Measurements from ENCODE around the gene RPS21. TPM values are rescaled to one million over a fixed set of nuclear protein-coding genes. Genes with fewer than 3 reads are reported as not detected.
A peak's percentile ranks its signal among the peaks of the same experiment; 100 is the strongest.

The RPS21 gene
- total and polyA plus RNA-seq, 9 of the 15 experiments (the other 6 are each of a cell fraction or from before 2014, with no cell fraction given): 1,380 to 5,647 (median 3,091) TPM

GRCh38 chr20:62406635-62407176 lies 19.8 kb downstream of the RPS21 start (continued):
- TF ChIP-seq AFF4 (CRISPR knock-in tag; IDR thresholded peaks at IDR 0.05): no peak
- TF ChIP-seq SIN3A (IDR thresholded peaks at IDR 0.05; ENCODE audit: borderline replicate concordance in 2 of 2, control insufficient read depth in 1 of 2, low read depth in 2 of 2, low read length in 2 of 2): 0 out of 4 replicates have a peak, but pooled peaks of 1 of the 2 experiments have one; percentile 5
- no peak for TF ChIP-seq POU5F1 (IDR thresholded peaks at IDR 0.05; ENCODE audit: borderline replicate concordance, low read depth, low read length, partially characterized antibody)
- peak; percentile 47; the same call in 1 of the 2 replicates for TF ChIP-seq PHF8 (IDR thresholded peaks at IDR 0.05; ENCODE audit: borderline replicate concordance, low read length)
- TF ChIP-seq KDM2B (CRISPR knock-in tag; IDR thresholded peaks at IDR 0.05): no peak
- TF ChIP-seq KHSRP (IDR thresholded peaks at IDR 0.05): no peak
- TF ChIP-seq IRF1 (CRISPR knock-in tag; IDR thresholded peaks at IDR 0.05; ENCODE audit: borderline replicate concordance): no peak
- TF ChIP-seq ZNF77 (CRISPR knock-in tag; IDR thresholded peaks at IDR 0.05): no peak
- peak; percentile 0 for TF ChIP-seq HMGN3 (IDR thresholded peaks at IDR 0.05; ENCODE audit: borderline replicate concordance, extremely low read depth, insufficient read length, low read depth, low read length)
- TF ChIP-seq NCOA6 (IDR thresholded peaks at IDR 0.05): no peak
- TF ChIP-seq ZNF143 (CRISPR knock-in tag; IDR thresholded peaks at IDR 0.05): no peak
- no peak for TF ChIP-seq ZNF668 (CRISPR knock-in tag; IDR thresholded peaks at IDR 0.05)
- TF ChIP-seq USF1 (CRISPR knock-in tag; IDR thresholded peaks at IDR 0.05): peak; percentile 44; the same call in 1 of the 2 replicates
- no peak for TF ChIP-seq RBM22 (IDR thresholded peaks at IDR 0.05; ENCODE audit: low read depth, low read length, poor library complexity, severe bottlenecking)
- no peak for TF ChIP-seq ZNF174 (CRISPR knock-in tag; IDR thresholded peaks at IDR 0.05)
